Stimulated activated CD8-positive, alpha-beta memory T cell treated with anti-CD3 and anti-CD28 coated beads, Interleukin-12 subunit alpha, Interleukin-12 subunit beta, amount 100 ng/mL, for 1 hour (primary cell): ENCODE results near the gene CDC14A.
"Not testable (repeated sequence)": the region's sequence is repeated elsewhere in the genome, so short reads cannot be mapped to it uniquely, and the experiment has no call there.

Experiments
- DNase-seq: peaks from one replicate; pipeline ENCODE4 v3.0.0-alpha.2; 2020; ENCODE audit warnings: low read depth

The CDC14A gene

DNA sequence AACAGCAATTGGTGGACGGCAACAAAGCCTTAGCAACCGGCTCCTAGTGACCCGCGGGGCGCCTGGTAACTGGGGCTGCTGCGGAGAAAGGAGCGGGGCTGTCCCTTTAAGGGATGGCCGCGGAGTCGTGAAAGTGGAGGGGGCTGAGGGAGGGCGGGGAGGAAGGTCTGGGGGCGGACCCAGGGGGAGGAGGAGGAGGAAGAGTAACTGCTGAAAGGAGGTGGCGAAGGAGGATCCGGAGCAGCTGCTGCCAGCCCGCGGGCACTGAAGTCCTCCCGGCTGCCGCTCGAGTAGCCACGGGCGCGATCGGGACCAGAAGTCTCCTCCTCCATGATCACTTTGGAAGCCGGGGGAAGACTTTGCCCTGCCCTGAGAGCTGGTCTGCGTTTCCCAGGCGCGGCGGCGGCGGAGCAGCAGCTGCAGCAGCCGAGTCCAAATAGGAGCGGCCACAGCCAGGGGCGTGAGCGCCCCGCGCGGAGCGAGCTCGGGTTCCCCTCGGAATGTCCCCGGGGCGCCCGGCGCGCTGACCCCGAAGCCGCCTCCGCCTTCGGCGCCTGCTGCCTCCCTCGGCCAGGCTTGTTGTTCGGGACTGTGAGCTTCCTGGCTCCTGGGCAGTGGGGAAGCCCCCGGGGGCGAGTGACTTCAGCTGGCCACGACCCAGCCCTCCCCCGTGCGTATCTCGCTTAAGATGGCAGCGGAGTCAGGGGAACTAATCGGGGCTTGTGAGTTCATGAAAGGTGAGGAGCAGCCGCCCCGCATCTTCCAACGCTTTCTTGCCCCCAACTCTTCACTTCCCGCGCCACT, at the start of gene CDC14A:
Gene CDC14A, plus strand, starts transcription at position 240 of the 804 bp plus-strand sequence. Its CDS starts 449 bp downstream, at position 689.
- peak; percentile 76 for DNase-seq

DNA sequence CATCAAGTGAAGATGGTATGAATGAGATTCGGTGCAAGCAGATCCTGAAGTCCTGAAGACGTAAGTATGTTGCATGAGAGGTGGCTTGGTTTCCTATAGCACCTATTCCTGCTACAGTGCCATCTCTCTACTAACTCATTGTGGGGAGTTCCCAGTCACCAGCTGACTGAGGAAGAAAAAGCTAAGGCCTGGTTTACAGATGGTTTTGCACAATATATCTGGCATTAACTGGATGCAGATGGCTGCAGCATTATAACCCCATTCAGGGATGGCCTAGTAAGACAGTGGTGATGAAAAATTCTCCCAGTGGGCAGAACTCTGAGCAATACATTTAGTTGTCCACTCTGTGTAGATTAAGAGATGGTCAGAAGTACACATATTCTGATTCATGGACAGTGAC, 49.6 kb upstream of the CDC14A start:
- DNase-seq, result no peak

DNA sequence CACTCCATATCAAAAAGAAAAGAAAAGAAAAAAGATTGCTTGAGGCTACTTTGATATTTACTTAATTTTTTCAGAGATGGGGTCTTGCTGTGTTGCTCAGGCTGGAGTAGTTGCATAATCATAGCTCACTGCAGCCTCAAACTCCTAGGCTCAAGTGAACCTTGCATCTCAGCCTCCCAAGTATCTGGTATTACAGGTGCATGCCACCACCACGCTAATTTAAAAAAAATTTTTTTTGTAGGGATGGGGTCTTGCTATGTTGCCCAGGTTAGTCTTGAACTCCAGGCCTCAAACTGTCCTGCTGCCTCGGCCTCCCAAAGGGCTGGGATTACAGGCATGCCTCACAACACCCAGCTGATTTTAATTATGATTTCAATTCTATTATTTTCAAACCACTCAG, 48.1 kb upstream of the CDC14A start:
- DNase-seq, result no peak

DNA sequence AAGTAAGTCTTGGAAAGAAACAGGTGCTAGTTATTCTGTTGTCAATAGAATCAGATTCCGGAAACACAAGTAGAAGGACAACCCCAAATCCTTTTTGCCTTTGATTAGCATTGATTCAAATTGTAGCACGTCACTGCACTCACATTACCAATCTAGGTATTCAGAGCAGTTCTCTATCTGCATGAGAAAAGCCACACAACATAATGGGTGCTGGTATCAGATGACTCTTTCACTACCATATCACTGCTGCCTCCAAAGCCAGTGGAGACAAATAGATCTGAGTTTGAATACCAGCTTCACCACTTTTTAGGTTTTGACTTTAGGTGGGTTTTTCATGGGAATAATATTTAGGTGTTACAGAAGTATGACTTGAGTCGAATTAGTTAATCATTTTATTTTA, 47.4 kb upstream of the CDC14A start:
- DNase-seq, result no peak

DNA sequence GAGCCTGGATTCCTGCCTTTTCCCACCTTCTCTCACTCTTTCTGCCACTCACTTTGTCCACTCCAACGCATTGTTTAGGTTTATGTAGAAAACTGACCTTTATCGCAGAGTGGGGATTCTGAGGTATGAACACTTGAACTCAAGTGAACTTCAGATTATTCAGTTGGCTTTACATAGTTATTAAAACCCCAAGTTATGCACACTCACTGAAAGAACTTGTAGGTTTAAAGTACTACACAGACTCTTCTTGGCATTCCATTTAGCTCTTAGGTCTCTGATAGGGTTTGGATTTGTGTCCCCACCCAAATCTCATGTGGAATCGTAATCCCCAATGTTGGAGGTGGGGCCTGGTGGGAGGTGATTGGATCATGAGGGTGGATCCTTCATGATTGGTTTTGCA, 46.4 kb upstream of the CDC14A start:
- no peak for DNase-seq

DNA sequence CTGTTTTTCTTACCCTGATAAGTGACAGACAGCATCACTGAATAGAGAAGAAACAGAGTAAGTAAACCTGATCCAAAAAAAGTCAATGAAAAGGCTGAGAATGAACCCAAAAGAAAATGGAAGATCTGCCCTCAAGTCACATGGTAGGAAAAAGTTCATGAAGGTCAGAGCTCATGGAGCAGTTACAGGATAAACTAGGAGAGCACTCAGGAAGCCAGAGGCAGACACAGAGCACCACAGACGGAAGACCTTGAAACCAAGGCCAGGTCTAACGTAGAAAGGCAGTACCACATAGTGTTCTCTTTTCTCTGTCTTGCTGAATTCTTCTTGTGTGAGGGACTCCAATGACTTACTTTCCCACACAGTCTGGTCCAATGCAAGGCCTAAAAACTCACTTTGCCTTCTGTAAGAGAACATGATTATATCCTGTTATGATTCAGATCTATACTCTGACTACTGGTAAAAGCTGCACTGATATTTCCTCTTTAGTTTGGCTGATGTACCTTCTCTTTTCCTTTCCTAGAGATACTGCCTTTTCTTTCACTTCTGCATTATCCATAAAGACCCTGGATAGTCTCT, 45.5 kb upstream of the CDC14A start:
- no peak for DNase-seq

- DNase-seq, result no peak
Measured at GRCh38 chr1:100308777-100309176, 43.5 kb upstream of the CDC14A start.

DNA sequence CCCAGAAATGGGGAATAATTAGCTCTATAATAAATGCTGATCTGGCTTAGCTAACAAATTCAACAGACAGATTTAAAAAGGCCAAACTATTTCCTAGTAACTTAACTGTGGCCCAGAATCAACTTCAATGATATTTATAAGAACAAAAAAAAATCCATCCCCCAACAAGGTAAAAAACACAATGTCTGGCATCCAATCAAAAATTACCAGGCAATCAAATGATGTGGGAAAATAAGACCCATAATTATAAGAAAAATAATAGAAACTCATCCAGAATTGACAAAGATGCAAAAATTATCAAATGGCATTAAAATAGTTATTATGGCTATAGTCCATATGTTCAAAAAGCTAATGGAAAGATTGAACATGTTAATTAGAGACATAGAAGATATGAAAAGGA, 42.4 kb upstream of the CDC14A start:
- no peak for DNase-seq

GRCh38 chr1:100313382-100313781, 38.9 kb upstream of the CDC14A start:
- DNase-seq, result no peak

DNA sequence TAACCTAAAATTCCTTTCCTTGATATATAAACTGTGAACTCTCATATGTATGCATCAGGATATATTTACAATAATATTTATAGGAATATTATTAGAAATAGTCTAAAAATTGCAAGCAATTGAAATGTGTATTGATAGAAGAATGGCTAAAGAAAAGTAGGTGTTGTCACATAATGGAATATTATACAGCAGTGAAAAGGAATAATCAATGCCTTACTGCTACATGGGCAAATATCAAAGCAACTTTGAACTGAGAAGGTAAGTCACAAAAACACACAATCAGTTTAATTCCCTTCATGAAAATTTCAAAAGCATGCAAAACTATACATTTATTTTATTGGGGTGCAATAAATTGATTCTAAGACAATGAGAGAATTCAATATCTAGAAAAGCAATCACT, 35.7 kb upstream of the CDC14A start:
- DNase-seq, result no peak

DNA sequence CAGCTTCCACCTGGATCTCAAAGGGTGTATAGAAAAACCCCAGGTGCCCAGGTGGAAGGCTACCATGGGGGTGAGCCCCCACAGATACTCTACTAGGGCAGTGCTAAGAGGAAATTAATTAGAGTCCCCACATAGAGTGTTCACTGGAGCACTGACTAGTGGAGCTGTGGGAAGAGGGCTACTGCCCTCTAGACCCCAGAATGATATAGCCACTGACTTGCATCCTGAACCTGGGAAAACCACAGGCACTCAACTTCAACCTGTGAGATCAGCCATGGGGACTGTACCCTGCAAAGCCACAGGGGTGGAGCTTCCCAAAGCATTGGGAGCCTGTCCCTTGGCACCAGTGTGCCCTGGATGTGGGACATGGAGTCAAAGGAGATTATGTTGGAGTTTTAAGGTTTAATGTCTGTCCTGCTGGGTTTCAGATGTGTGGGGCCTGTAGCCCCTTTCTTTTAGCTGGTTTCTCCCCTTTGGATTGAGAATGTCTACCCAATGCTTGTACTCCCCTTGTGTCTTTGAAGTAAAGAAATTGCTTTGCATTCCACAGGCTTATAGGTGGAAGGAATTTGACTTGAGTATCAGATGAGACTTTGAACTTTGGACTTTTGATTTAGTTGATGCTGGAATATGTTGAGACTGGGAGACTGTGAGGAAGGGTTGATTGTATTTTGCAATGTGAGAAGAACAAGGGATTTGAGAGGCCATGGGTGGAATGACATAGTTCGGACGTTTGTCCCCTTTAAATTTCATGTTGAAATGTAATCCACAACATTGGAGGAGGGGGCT, 31.8 kb upstream of the CDC14A start:
- DNase-seq, result no peak

DNA sequence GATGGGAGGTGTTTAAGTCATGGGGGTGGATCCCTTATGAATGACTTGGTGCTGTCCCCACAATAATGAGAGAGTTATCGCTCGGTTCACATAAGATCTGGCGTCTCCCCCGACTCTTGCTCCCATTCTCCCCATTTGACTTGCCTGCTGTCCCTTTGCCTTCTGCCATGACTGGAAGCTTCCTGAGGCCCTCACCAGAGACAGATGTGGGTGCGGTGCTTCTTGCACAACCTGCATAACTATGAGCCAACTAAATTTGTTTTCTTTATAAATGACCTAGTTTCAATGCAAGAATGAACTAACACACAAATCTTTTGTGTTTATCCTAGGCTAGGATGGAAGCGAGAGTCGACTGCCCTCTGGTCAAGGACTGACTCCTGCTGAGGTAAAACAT, 31.2 kb upstream of the CDC14A start:
- no peak for DNase-seq

DNA sequence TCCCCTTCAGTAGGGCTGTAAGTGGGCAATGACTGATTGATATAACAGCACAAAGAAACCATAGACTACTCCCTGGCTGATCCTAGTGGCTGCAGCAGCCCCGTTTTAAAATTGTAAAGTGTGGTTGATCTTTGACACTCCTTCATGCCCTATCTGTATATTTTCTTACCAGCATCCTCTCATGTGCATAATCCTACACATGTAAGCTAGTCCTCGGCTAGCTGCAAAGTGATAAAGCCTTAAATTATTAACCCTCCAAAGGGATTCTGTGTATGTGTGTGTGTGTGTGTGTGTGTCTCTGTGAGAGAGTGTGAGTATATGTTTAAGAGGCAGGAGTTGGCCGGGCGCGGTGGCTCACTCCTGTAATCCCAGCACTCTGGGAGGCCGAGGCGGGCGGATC, 30.8 kb upstream of the CDC14A start:
- no peak for DNase-seq

GRCh38 chr1:100322436-100323211, 29.7 kb upstream of the CDC14A start:
- no peak for DNase-seq

GRCh38 chr1:100323419-100324106, 28.7 kb upstream of the CDC14A start:
- no peak for DNase-seq

DNA sequence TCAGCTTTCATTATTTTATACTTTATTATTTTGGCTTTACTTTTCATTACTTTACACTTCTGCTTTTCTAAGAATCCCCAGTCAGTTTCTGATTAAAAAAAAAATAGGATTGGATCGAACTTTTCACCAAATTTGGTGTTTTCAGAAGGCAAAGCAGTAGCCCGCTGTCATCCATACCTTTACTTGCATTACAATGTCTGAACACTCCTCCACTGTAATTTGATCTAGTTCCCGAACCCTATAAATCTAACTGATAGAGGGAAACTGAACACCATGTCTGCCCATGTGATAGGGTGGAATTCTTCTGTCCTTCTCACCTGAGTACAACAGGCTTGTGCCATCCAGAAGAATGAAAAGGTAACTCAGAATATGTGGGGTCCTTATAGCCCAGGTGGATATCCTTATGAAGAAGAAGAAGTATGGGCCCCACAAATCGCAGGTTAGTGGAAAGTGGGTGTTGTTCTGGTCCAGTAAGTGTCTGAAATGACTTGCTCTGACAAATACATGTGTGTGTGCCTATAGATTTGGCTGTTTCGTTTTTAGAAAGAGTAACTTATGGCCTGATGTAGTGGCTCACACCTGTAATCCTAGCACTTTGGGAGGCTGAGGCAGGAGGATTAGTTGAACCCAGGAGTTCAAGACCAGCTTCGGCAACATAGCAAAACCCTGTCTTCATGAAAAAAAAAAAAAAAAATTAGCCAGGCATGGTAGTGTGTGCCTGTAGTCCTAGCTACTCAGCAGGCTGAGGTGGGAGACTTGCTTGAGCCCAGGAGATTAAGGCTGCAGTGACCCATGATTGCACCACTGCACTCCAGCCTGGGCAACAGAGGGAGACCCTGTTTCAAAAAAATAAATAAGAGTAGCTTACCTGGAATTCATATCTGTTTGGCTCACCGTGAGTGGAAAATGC, 26.6 kb upstream of the CDC14A start:
- no peak for DNase-seq

- DNase-seq, result not testable (repeated sequence)
Measured at GRCh38 chr1:100326325-100326670, 26.0 kb upstream of the CDC14A start.

DNA sequence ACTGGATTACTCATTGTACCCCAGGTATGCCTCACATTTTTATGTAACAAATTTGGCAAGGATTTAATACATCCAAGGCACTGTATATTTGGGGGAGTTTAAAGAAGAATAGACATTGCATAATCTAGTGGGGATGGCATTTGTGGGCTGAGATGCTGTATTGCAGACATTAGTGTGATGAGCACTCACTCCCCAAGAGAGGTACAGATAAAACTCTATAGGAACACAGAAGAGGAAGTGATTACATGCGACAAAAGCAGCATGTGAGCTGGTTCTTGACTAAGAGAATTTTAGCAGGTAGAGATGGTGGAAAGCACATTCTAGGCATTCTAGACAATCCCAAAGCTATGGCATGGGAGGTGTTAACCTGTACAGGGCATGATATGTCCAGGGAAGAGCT, 24.2 kb upstream of the CDC14A start:
- DNase-seq, result no peak

GRCh38 chr1:100331146-100331545, 21.2 kb upstream of the CDC14A start:
- not testable (repeated sequence) for DNase-seq

- no peak for DNase-seq
Measured at GRCh38 chr1:100332331-100332730, 20.0 kb upstream of the CDC14A start.

DNA sequence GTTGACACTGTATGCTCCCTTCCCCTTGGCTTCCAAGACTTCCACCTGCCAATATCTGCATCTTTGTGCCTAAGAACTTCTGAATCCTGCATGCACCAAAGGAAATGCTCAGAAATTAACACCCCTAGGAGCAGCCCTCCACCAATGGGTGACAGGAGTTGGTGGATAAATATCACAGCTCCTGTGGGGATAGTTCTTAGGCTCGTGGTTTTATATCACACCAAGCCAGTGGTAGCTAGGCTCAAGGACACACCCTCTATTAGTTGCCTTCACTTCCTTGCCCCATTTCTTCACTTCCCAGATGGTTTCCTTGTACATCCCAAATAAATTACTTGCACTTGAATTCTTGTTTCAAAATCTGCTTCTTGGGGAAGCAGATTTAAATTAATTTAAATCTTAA, 16.9 kb upstream of the CDC14A start:
- no peak for DNase-seq
